Thymus (tissue), 11 donors: ENCODE data around the gene MYO7B. TPM values are rescaled to one million over a fixed set of nuclear protein-coding genes. Genes with fewer than 3 reads are reported as not detected.

Experiments used
- DNase-seq, 9 donors: peaks; one replicate each; pipeline ENCODE4 v3.0.0-alpha.2; 2013; ENCODE audit warnings: low spot score in 9 of 9, low read depth in 6 of 9, missing footprints in 1 of 9
- H3K27ac ChIP-seq, 2 donors: one replicate each; pipeline ENCODE4 v1.5.1; 2013; ENCODE audit warnings: control low read depth in 1 of 2, low read depth in 1 of 2, low read length in 1 of 2, mild to moderate bottlenecking in 1 of 2, moderate library complexity in 1 of 2
- H3K27me3 ChIP-seq, 2 donors: one replicate each; pipeline ENCODE4 v1.5.1; 2013; ENCODE audit warnings: low read length in 1 of 2; ENCODE audit not compliant: control insufficient read depth in 2 of 2, insufficient read depth in 1 of 2
- H3K36me3 ChIP-seq, 2 donors: one replicate each; pipeline ENCODE4 v1.5.1; 2013; ENCODE audit warnings: low read length in 1 of 2, mild to moderate bottlenecking in 1 of 2, moderate library complexity in 1 of 2; ENCODE audit not compliant: control insufficient read depth in 2 of 2, insufficient read depth in 2 of 2
- H3K4me1 ChIP-seq, 2 donors: one replicate each; pipeline ENCODE4 v1.5.1; 2013; ENCODE audit warnings: low read length in 2 of 2; ENCODE audit not compliant: control insufficient read depth in 2 of 2, insufficient read depth in 2 of 2
- H3K4me3 ChIP-seq, 2 donors: one replicate each; pipeline ENCODE4 v1.5.1; 2013; ENCODE audit warnings: low read length in 2 of 2, control low read depth in 1 of 2, mild to moderate bottlenecking in 1 of 2
- H3K9me3 ChIP-seq, 2 donors: one replicate each; pipeline ENCODE4 v1.5.1; 2013; ENCODE audit warnings: low read length in 1 of 2, mild to moderate bottlenecking in 1 of 2; ENCODE audit not compliant: control insufficient read depth in 2 of 2, insufficient read depth in 1 of 2
- WGBS: extraction: QIAGEN DNeasy Blood & Tissue Kit; methylation state at CpG from one replicate; pipeline ENCODE4 v1.1.7; 2013; 5-methylcytosine and 5-hydroxymethylcytosine counted together
- polyA plus RNA-seq: library from polyadenylated mRNA; stranded (reverse); fragments of 200-250 nt; gene quantifications from one replicate; pipeline ENCODE4 v1.2.3, GENCODE V29; 2013
- total RNA-seq: library from RNA; stranded (reverse); fragments of 120-200 nt; gene quantifications from one replicate; pipeline ENCODE4 v1.2.4, GENCODE V29; 2013
- donor health status: healthy.

Gene MYO7B
- total and polyA plus RNA-seq, 2 donors = 4.4 to 5.2 TPM

DNA sequence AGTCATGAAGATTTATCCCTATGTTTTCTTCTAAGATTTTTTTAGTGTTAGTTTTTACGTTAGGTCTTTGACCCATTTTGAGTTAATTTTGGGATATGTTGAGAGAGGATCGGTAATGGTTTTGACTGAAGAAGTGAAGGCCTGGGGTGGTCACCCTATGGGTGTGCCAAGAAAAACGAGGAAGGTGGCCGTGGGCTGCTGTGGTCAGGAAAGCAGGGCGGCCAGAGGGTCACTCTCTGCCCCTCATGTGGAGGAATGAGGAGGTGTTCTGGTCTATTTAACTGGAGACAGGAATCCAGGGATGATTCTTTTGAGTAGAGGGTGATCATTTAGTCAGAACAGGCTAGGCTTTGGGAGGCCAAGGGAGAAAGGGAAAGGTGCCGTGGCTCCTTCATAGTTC lies 50.7 kb downstream of the MYO7B start:
- H3K4me1 ChIP-seq = peaks cover 0 to under 1% of the 10 kb centered on the region in 2 donors
- no peaks in the 10 kb centered on the region for H3K9me3 ChIP-seq
- H3K27me3 ChIP-seq = no peaks in the 10 kb centered on the region
- H3K27ac ChIP-seq = no peak overlapping the region
- 97% methylated on average over 6 of the region's 6 CpGs for WGBS
- H3K36me3 ChIP-seq = no peaks in the 10 kb centered on the region
- DNase-seq = no peak
- no peak overlapping the region for H3K4me3 ChIP-seq

DNA sequence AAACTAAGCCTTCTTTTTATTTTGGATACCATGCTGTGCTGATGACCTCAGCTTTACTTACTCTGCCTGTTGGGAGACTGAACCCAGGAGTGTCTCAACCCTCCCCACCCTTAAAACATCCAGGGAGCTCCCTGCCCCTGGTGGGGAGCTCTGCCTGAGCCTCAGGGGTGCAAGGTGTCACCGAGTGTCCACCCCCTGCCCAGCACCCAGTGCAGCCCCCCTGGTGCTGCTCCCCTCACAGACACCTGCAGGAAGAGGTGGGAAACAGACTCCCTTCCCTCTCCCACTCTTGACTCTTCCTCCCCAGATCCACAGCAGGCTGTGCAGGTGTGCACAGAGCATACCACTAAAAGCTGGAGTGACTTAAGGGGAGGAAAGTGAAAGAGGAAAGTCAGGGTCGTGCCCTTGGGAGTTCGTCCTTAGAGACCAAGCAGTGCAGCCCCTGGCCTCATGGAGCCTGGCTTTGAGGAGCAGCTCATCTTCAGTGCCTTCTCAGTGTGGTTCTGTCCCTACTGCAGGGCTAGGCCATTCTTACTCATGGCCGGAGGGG lies 51.3 kb downstream of the MYO7B start:
- DNase-seq = no peak
- no peak overlapping the region for H3K27ac ChIP-seq
- 34% methylated on average over 4 of the region's 4 CpGs for WGBS

DNA sequence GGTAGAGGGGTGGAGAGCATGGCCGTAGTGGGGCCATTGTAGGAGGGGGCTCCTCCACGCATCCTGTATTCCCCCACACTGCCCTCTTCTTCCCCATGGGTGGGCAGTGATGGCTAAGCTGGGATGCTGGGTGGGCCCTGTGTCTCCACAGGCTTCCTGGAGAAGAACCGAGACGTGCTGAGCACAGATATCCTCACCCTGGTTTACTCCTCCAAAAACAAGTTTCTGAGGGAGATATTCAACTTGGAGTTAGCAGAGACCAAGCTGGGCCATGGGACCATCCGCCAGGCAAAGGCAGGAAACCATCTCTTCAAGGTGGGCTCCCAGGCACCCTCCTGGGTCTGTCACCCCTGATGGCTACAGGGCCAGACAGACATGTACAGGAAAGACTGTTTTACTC lies 52.8 kb downstream of the MYO7B start:
- no peaks in the 10 kb centered on the region for H3K9me3 ChIP-seq
- DNase-seq = no peak

More for the DNA sequence above, 51.3 kb downstream of the MYO7B start:
- no peaks in the 10 kb centered on the region for H3K27me3 ChIP-seq
- no peaks in the 10 kb centered on the region for H3K9me3 ChIP-seq
- H3K36me3 ChIP-seq = no peaks in the 10 kb centered on the region
- no peak overlapping the region for H3K4me3 ChIP-seq
- peaks cover 0 to 7% of the 10 kb centered on the region in 2 donors for H3K4me1 ChIP-seq

DNA sequence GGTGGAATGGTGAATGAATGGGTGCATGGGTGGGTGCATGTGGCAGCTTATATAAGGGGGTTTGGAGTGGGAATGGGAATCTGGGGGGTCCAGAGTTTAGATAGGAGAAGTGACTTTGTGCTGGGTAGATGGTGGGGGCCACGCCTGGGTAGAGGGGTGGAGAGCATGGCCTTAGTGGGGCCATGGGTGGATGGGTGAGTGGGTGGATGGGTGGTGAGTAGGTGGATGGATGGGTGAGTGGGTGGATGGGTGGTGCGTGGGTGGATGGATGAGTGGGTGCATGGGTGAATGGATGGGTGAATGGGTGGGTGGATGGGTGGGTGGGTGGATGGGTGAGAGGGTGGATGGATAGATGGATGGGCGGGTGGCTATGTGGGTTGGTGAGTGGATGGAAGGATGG lies 53.9 kb downstream of the MYO7B start:
- Histone ChIP-seq H3K4me1 (peaks cover 0 to 8% of the 10 kb centered on the region in 2 donors), H3K27ac (no peak overlapping the region), H3K27me3 (no peaks in the 10 kb centered on the region), H3K4me3 (no peak overlapping the region), H3K9me3 (no peaks in the 10 kb centered on the region), H3K36me3 (no peaks in the 10 kb centered on the region)
- no peak for DNase-seq
- WGBS = 96% methylated on average over 3 of the region's 3 CpGs

More for the DNA sequence above, 52.8 kb downstream of the MYO7B start:
- H3K27me3 ChIP-seq = no peaks in the 10 kb centered on the region
- 97% methylated on average over 5 of the region's 5 CpGs for WGBS
- no peaks in the 10 kb centered on the region for H3K36me3 ChIP-seq
- no peak overlapping the region for H3K4me3 ChIP-seq
- no peak overlapping the region for H3K27ac ChIP-seq
- peaks cover 0 to 8% of the 10 kb centered on the region in 2 donors for H3K4me1 ChIP-seq

DNA sequence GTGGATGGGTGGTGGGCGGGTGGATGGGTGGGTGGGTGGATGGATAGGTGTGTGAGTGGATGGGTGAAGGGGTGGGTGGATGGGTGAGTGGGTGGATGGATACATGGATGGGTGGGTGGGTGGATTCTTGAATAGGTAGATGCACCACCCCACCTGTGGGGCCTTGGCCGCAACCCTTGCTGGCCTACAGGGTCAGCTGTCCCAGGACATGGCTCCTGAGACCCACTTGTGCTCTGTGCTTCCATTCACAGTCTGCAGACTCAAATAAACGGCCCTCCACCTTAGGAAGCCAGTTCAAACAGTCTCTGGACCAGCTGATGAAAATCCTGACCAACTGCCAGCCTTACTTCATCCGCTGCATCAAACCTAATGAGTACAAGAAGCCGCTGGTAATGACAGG lies 54.4 kb downstream of the MYO7B start:
- no peak for DNase-seq
- Histone ChIP-seq H3K27me3 (no peaks in the 10 kb centered on the region), H3K27ac (no peak overlapping the region), H3K9me3 (no peaks in the 10 kb centered on the region), H3K4me3 (no peak overlapping the region), H3K4me1 (peaks cover 0 to 8% of the 10 kb centered on the region in 2 donors), H3K36me3 (no peaks in the 10 kb centered on the region)
- WGBS = 94% methylated on average over 5 of the region's 5 CpGs

DNA sequence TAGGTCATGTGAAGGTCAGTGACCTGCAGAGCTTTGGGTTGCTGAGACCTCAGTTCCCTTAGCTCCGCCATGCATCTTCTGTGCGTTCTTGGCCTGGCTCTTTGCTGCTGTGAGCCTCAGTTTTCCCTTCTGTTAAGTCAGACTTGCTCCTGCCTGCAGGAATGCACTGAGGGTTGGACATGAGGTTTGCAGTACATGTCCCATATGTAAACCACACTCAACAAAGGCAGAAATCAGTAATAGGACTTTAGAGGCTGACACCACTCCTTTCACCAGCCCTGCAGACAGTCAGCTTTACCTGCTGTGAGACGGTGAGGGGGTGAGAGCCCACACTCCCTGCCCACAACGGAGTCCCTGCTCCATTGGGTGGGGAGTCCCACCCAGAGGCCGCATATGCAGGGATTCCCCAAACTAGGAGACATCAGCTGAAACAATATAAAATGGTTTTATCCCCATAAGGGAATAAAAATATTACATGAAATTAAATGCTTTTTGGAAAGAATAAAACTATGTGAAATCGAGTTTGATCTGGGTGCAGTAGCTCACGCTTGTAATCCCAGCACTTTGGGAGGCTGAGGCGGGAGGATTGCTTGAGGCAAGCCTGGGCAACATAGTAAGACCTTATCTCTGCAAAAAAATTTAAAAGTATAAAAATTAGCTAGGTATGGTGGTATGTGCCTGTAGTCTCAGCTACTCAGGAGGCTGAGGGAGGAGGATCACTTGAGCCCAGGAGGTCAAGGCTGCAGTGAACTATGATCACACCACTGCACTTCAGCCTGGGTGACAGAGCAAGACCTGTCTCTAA lies 55.1 kb downstream of the MYO7B start:
- DNase-seq = no peak

DNA sequence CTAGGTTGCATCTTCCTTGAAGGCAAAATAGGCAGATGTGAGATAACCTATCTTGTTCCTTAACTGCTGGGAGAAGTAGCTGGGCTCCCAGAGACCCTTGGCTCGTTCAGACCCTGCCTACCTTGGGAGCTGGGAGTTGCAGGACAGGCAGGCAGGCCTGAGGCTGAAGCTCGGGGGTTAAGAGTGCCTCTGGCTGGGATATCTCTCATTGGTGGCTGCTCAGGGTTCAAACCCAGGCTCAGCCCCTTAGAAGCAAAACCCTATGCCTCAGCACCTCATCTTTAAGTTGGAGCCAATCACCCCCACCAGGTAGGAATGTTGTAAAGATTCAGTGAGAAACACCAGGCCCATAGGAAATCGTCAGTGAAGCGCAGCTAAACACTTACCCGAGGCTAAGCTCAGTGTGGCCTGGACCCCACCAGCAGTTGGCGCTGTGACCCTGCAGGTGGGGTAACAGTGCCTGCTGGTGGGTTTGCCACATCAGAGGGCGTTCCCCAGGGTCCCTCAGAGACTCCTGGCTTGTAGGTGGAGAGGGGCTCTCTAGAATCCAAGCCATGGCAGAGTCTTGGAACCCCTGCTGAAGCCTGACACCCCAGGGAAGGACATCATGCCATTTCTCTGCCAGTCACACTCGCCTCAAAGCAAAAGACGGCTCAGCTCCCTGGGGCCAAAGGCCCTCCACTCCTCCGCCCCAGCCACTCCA lies 55.9 kb downstream of the MYO7B start:
- H3K27ac ChIP-seq = no peak overlapping the region
- no peaks in the 10 kb centered on the region for H3K36me3 ChIP-seq
- peak; percentile 62 to 91 (median 78) for DNase-seq
- WGBS = 50% methylated on average over 10 of the region's 10 CpGs
- peaks cover 0 to 8% of the 10 kb centered on the region in 2 donors for H3K4me1 ChIP-seq
- no peak overlapping the region for H3K4me3 ChIP-seq
- H3K9me3 ChIP-seq = peaks cover 0 to 3% of the 10 kb centered on the region in 2 donors
- H3K27me3 ChIP-seq = no peaks in the 10 kb centered on the region

More for the DNA sequence above, 55.1 kb downstream of the MYO7B start:
- 96% methylated on average over 8 of the region's 8 CpGs for WGBS
- peaks cover 0 to 8% of the 10 kb centered on the region in 2 donors for H3K4me1 ChIP-seq
- no peak overlapping the region for H3K4me3 ChIP-seq
- H3K27me3 ChIP-seq = no peaks in the 10 kb centered on the region
- H3K9me3 ChIP-seq = no peaks in the 10 kb centered on the region
- H3K27ac ChIP-seq = no peak overlapping the region
- no peaks in the 10 kb centered on the region for H3K36me3 ChIP-seq

DNA sequence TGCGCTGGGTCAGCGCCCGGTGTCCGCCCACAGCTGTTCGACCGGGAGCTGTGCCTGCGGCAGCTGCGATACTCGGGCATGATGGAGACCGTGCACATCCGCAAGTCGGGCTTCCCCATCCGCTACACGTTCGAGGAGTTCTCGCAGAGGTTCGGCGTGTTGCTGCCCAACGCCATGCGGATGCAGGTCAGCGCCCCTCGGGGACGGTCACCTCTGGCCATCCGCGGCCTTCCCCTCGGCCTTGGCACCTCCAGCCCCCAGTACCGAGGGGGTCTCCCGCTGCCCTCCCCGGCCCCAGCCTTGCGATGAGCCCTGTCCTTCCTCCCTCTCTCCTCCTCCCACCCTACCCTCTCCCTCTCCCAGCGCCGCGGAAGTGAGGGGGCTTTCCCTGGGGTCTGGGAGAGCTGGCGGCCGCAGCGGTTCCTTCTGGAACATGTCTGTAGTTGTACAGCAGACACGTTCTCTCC lies 57.3 kb downstream of the MYO7B start:
- Histone ChIP-seq H3K4me3 (no peak overlapping the region), H3K9me3 (peaks cover 0 to 10% of the 10 kb centered on the region in 2 donors), H3K27ac (no peak overlapping the region), H3K27me3 (no peaks in the 10 kb centered on the region), H3K36me3 (no peaks in the 10 kb centered on the region), H3K4me1 (peaks cover under 1 to 8% of the 10 kb centered on the region in 2 donors)
- 97% methylated on average over 37 of the region's 37 CpGs for WGBS
- DNase-seq = no peak
